Motor neuron (in vitro differentiated cells): Measurements from ENCODE around the gene STAMBPL1. TPM values are rescaled to one million over a fixed set of nuclear protein-coding genes. Genes with fewer than 3 reads are reported as not detected.

Source experiments
- ATAC-seq, 8 experiments: fragments of 200-7000 bp; cut with Tn5 transposase; replicated peaks in 6 of 8; 2 replicates each; pipeline ENCODE4 v1.8.0; 2021; ENCODE audit warnings: mild to moderate bottlenecking in 8 of 8, moderate library complexity in 8 of 8
- H3K27ac ChIP-seq, 2 donors: fragments of 250-450 bp; sonication (Bioruptor Pico); 2 replicates each; pipeline ENCODE4 v1.9.0; 2021; ENCODE audit warnings: antibody characterized with exemption in 2 of 2, mild to moderate bottlenecking in 2 of 2, moderate library complexity in 1 of 2
- H3K4me1 ChIP-seq, 2 donors: fragments of 250-450 bp; sonication (Bioruptor Pico); replicated peaks in 1 of 2; 2 replicates each; pipeline ENCODE4 v1.6.1; 2021; ENCODE audit warnings: antibody characterized with exemption in 2 of 2, mild to moderate bottlenecking in 2 of 2, moderate library complexity in 1 of 2
- H3K4me3 ChIP-seq, 5 donors: fragments of 250-450 bp; sonication (Bioruptor Pico); 2 replicates each; pipeline ENCODE4 v1.9.0; 2021; ENCODE audit warnings: antibody characterized with exemption in 5 of 5, mild to moderate bottlenecking in 5 of 5, moderate library complexity in 4 of 5
- WGBS, 10 experiments: fragments of 450-650 bp; shearing (Covaris generic); methylation state at CpG; one replicate each; pipeline ENCODE4 v1.0.0; 2022; 5-methylcytosine and 5-hydroxymethylcytosine counted together
- in situ Hi-C, 9 experiments: fragments of 400-800 bp; cut with MboI; loops; one replicate each; pipeline ENCODE4 v1.15.0; 2021; ENCODE audit warnings: low sequenced_read_pairs in 9 of 9, low pct_unique_long_range_greater_than_20kb in 2 of 9; ENCODE audit not compliant: unreplicated experiment in 9 of 9
- total RNA-seq, 8 experiments: library from RNA; unstranded; fragments of 300-600 nt; gene quantifications; 2 replicates each; pipeline versions ENCODE4 v1.2.3 to v1.2.4, GENCODE V29; 2022

STAMBPL1 gene
- total RNA-seq, 8 experiments from 2014 or later = 5.8 to 24.7 (median 11.0) TPM

GRCh38 chr10:88949912-88950837, 70.1 kb downstream of the STAMBPL1 start:
- no peak overlapping the region for H3K4me3 ChIP-seq
- ATAC-seq = no peak
- H3K27ac ChIP-seq = no peak overlapping the region
- in situ Hi-C loops = loop anchor here in 3 of 9 experiments (25.0 kb wide), 2 partner anchors 113 to 262 kb away; partner anchors contain the start of gene CH25H (in 3 of the 3)
- WGBS, 10 experiments = 67 to 100% (median 87%) methylated on average over 2 to 3 of the region's 3 CpGs; no CpG with 5 or more reads in 1 of the 10 experiments
- H3K4me1 ChIP-seq = peaks cover 0 to 10% of the 10 kb centered on the region in 2 donors

- no peak within 1 kb of the TSS for H3K27ac ChIP-seq
- 0 to 100% (median 85%) methylated on average over 1 to 8 of the region's 8 CpGs; no CpG with 5 or more reads in 2 of the 10 experiments for WGBS, 10 experiments
- peaks cover 0 to 10% of the 10 kb centered on the region in 2 donors for H3K4me1 ChIP-seq
- peak in 1 of 8 experiments; percentile 47 for ATAC-seq
- in situ Hi-C loops = no loop called here
- H3K4me3 ChIP-seq = no peak within 1 kb of the TSS
Measured at GRCh38 chr10:88952647-88953111, 72.6 kb downstream of the STAMBPL1 start, which contains the start of gene ACTA2. Gene ACTA2, minus strand, starts transcription at chr10:88952773. Its CDS starts 3,843 bp downstream, at chr10:88948930.

GRCh38 chr10:88953662-88954061, 73.6 kb downstream of the STAMBPL1 start:
- Histone ChIP-seq H3K27ac (no peak overlapping the region), H3K4me1 (peaks cover 0 to 8% of the 10 kb centered on the region in 2 donors), H3K4me3 (no peak overlapping the region)
- 73 to 100% (median 94%) methylated on average over 1 to 5 of the region's 5 CpGs; no CpG with 5 or more reads in 1 of the 10 experiments for WGBS, 10 experiments
- in situ Hi-C loops = no loop called here
- ATAC-seq = no peak

- Histone ChIP-seq H3K4me1 (peaks cover 0 to 8% of the 10 kb centered on the region in 2 donors), H3K4me3 (no peak overlapping the region), H3K27ac (no peak overlapping the region)
- ATAC-seq = peak in 1 of 8 experiments; percentile 23
- 90 to 100% (median 95%) methylated on average over 2 to 4 of the region's 4 CpGs for WGBS, 10 experiments
- in situ Hi-C loops = no loop called here
Measured at GRCh38 chr10:88954458-88955083, 74.5 kb downstream of the STAMBPL1 start.

GRCh38 chr10:88957381-88957780, 77.3 kb downstream of the STAMBPL1 start:
- in situ Hi-C loops = no loop called here
- no peak overlapping the region for H3K27ac ChIP-seq
- WGBS, 10 experiments = 88 to 100% (median 100%) methylated on average over 1 of the region's 1 CpG; no CpG with 5 or more reads in 4 of the 10 experiments
- peaks cover 0 to 3% of the 10 kb centered on the region in 2 donors for H3K4me1 ChIP-seq
- H3K4me3 ChIP-seq = no peak overlapping the region
- ATAC-seq = no peak

GRCh38 chr10:88958721-88959120, 78.7 kb downstream of the STAMBPL1 start:
- 30 to 100% (median 100%) methylated on average over 1 to 6 of the region's 6 CpGs for WGBS, 10 experiments
- in situ Hi-C loops = no loop called here
- no peak overlapping the region for H3K27ac ChIP-seq
- H3K4me1 ChIP-seq = peaks cover 0 to 3% of the 10 kb centered on the region in 2 donors
- no peak overlapping the region for H3K4me3 ChIP-seq
- ATAC-seq = no peak

- H3K4me1 ChIP-seq = no peaks in the 10 kb centered on the region
- whole genome bisulfite sequencing, 10 experiments = 40 to 100% (median 86%) methylated on average over 1 of the region's 1 CpG; no CpG with 5 or more reads in 3 of the 10 experiments
- ATAC-seq = peak in 2 of 8 experiments; percentile 66 to 85
- in situ Hi-C loops = no loop called here
- H3K4me3 ChIP-seq = no peak overlapping the region
- no peak overlapping the region for H3K27ac ChIP-seq
Measured at GRCh38 chr10:88960802-88961201, 80.8 kb downstream of the STAMBPL1 start.

GRCh38 chr10:88961266-88961665, 81.2 kb downstream of the STAMBPL1 start:
- peak in 2 of 8 experiments; percentile 25 to 48 for ATAC-seq
- in situ Hi-C loops = no loop called here
- no peak overlapping the region for H3K4me3 ChIP-seq
- no peaks in the 10 kb centered on the region for H3K4me1 ChIP-seq
- no peak overlapping the region for H3K27ac ChIP-seq

- in situ Hi-C loops = no loop called here
- H3K4me1 ChIP-seq = no peaks in the 10 kb centered on the region
- no peak overlapping the region for H3K4me3 ChIP-seq
- H3K27ac ChIP-seq = no peak overlapping the region
- 53 to 100% (median 79%) methylated on average over 1 to 2 of the region's 2 CpGs; no CpG with 5 or more reads in 4 of the 10 experiments for WGBS, 10 experiments
- no peak for ATAC-seq
Measured at GRCh38 chr10:88962336-88962735, 82.3 kb downstream of the STAMBPL1 start.

- no peak overlapping the region for H3K27ac ChIP-seq
- no peak overlapping the region for H3K4me3 ChIP-seq
- 68 to 100% (median 100%) methylated on average over 1 to 2 of the region's 2 CpGs; no CpG with 5 or more reads in 3 of the 10 experiments for WGBS, 10 experiments
- no peaks in the 10 kb centered on the region for H3K4me1 ChIP-seq
- no peak for ATAC-seq
- in situ Hi-C loops = no loop called here
Measured at GRCh38 chr10:88963318-88963717, 83.3 kb downstream of the STAMBPL1 start.

- in situ Hi-C loops = no loop called here
- H3K27ac ChIP-seq = no peak overlapping the region
- no peak for ATAC-seq
- no peak overlapping the region for H3K4me3 ChIP-seq
- no peaks in the 10 kb centered on the region for H3K4me1 ChIP-seq
- WGBS, 10 experiments = 60 to 100% (median 100%) methylated on average over 1 of the region's 1 CpG; no CpG with 5 or more reads in 5 of the 10 experiments
Measured at GRCh38 chr10:88964360-88964759, 84.3 kb downstream of the STAMBPL1 start.

GRCh38 chr10:88964869-88965415, 84.9 kb downstream of the STAMBPL1 start:
- no peak overlapping the region for H3K27ac ChIP-seq
- in situ Hi-C loops = no loop called here
- peak in 1 of 8 experiments; percentile 31 for ATAC-seq

GRCh38 chr10:88966797-88967196, 86.8 kb downstream of the STAMBPL1 start:
- in situ Hi-C loops = no loop called here

More at GRCh38 chr10:88964869-88965415, 84.9 kb downstream of the STAMBPL1 start:
- no peak overlapping the region for H3K4me3 ChIP-seq
- H3K4me1 ChIP-seq = no peaks in the 10 kb centered on the region
- WGBS, 10 experiments = 51 to 100% (median 83%) methylated on average over 1 to 3 of the region's 3 CpGs

More at GRCh38 chr10:88966797-88967196, 86.8 kb downstream of the STAMBPL1 start:
- Histone ChIP-seq H3K27ac (no peak overlapping the region), H3K4me3 (no peak overlapping the region), H3K4me1 (no peaks in the 10 kb centered on the region)
- WGBS, 10 experiments = 20 to 100% (median 85%) methylated on average over 1 to 3 of the region's 3 CpGs; no CpG with 5 or more reads in 3 of the 10 experiments
- ATAC-seq = no peak
